ENCODE measurements around the gene ATP6V1F.

DNA sequence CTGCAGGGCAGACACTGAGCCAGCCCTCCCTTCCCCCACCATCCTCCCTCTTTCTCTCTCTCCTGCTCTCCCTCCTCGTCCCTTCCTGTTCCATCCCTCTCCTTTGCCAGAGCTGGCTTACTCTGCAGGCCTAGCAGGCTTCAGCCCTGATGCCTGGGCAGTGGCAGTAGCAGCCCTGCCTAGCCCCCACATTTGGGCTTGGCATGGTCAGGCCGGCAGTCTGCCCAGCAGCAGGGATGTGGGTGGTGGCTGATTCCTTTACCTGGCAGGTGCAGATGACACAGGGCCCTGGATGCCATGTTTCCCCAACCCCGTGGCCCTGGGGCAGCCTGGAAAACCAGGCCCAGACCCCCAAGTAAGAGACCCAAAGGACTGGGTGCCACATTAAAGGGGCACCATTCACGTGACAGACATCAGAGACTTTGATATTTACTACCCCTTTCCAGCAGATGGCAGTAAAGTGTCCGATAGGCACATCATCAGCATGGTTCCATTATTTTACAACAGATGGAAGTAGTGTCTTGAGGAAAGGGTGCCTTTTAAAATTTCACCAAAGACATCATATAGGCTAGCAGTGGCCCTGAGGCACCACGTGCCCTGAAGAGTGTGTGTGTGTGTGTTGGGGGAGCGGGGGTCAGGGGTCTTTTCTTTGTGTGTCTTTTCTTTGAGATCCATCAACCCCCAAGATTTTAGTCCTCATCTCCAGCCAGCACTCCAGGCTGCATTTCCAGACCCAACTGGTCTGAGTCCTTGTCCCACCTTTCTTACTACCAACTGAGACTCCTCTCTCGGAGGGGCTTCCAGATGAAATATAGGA is 41.9 kb downstream of the ATP6V1F start:
- TF ChIP-seq, protein P1, sequence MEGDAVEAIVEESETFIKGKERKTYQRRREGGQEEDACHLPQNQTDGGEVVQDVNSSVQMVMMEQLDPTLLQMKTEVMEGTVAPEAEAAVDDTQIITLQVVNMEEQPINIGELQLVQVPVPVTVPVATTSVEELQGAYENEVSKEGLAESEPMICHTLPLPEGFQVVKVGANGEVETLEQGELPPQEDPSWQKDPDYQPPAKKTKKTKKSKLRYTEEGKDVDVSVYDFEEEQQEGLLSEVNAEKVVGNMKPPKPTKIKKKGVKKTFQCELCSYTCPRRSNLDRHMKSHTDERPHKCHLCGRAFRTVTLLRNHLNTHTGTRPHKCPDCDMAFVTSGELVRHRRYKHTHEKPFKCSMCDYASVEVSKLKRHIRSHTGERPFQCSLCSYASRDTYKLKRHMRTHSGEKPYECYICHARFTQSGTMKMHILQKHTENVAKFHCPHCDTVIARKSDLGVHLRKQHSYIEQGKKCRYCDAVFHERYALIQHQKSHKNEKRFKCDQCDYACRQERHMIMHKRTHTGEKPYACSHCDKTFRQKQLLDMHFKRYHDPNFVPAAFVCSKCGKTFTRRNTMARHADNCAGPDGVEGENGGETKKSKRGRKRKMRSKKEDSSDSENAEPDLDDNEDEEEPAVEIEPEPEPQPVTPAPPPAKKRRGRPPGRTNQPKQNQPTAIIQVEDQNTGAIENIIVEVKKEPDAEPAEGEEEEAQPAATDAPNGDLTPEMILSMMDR (IDR thresholded peaks at IDR 0.05), result peak in 5 of 7 experiments; percentile 44 to 64 (median 50)
- TF ChIP-seq POLR2AphosphoS5 (IDR thresholded peaks at IDR 0.05), result no peak

All from stomach (tissue), 4 donors.